WTC11 (cell line): Measurements from ENCODE around the gene DENND1B. TPM values are rescaled to one million over a fixed set of nuclear protein-coding genes. Genes with fewer than 3 reads are reported as not detected.

Experiments used
- ATAC-seq: fragments of 200-7000 bp; cut with Tn5 transposase; 2 replicates; pipeline ENCODE4 v1.10.0; 2021; ENCODE audit warnings: mild to moderate bottlenecking, moderate library complexity
- CTCF ChIA-PET: fragments of 300-600 bp; sonication (Branson Sonifier 250); formaldehyde crosslinking; loops from one replicate; lab custom pipeline; 2021; ENCODE audit warnings: antibody characterized with exemption; lab: Charles Lee
- POLR2A ChIA-PET: fragments of 350-600 bp; sonication (Branson Sonifier 250); formaldehyde crosslinking; loops from one replicate; lab custom pipeline; 2021; ENCODE audit warnings: antibody characterized with exemption; lab: Charles Lee
- DNase-seq: peaks from one replicate; pipeline ENCODE4 v3.0.0; 2021; ENCODE audit warnings: low spot score
- H3K27ac Mint-ChIP-seq: 2 replicates; pipeline ENCODE4 v1.8.0; 2021; ENCODE audit warnings: mixed read lengths
- H3K27me3 Mint-ChIP-seq: 2 replicates; pipeline ENCODE4 v1.8.0; 2021; ENCODE audit warnings: low read depth, mild to moderate bottlenecking, moderate library complexity, mixed read lengths
- H3K36me3 Mint-ChIP-seq: 2 replicates; pipeline ENCODE4 v1.8.0; 2021; ENCODE audit warnings: mixed read lengths
- H3K4me1 Mint-ChIP-seq: 2 replicates; pipeline ENCODE4 v1.8.0; 2022; ENCODE audit warnings: mixed read lengths
- H3K4me3 Mint-ChIP-seq: 2 replicates; pipeline ENCODE4 v1.8.0; 2021; ENCODE audit warnings: mild to moderate bottlenecking, moderate library complexity, mixed read lengths
- H3K9me3 Mint-ChIP-seq: 2 replicates; pipeline ENCODE4 v1.8.0; 2021; ENCODE audit warnings: mixed read lengths
- AFF4 ChIP-seq: sonication (generic); formaldehyde crosslinking; IDR thresholded peaks from 2 replicates; pipeline ENCODE4 v1.8.1; 2023; ENCODE audit warnings: mild to moderate bottlenecking, missing genetic modification reagents, borderline replicate concordance
- CBFB ChIP-seq: sonication (generic); formaldehyde crosslinking; IDR thresholded peaks from 2 replicates; pipeline ENCODE4 v1.8.1; 2022; ENCODE audit warnings: mild to moderate bottlenecking, low read depth, missing genetic modification reagents
- E2F4 ChIP-seq: sonication (generic); formaldehyde crosslinking; IDR thresholded peaks from 2 replicates; pipeline ENCODE4 v1.8.1; 2022; ENCODE audit warnings: low read depth, mild to moderate bottlenecking, moderate library complexity, missing genetic modification reagents, borderline replicate concordance
- E2F5 ChIP-seq: sonication (generic); formaldehyde crosslinking; IDR thresholded peaks from 2 replicates; pipeline ENCODE4 v1.8.1; 2022; ENCODE audit warnings: mild to moderate bottlenecking, moderate library complexity, missing genetic modification reagents
- EMX1 ChIP-seq: fragments of 250-450 bp; sonication (Bioruptor Pico); IDR thresholded peaks from 2 replicates; pipeline ENCODE4 v1.8.0; 2021; ENCODE audit warnings: mild to moderate bottlenecking
- HMGA2 ChIP-seq: fragments of 250-450 bp; sonication (Bioruptor Pico); IDR thresholded peaks from 2 replicates; pipeline ENCODE4 v1.4.0; 2021; ENCODE audit warnings: mild to moderate bottlenecking, moderate library complexity
- JAZF1 ChIP-seq: fragments of 250-450 bp; sonication (Bioruptor Pico); IDR thresholded peaks from 2 replicates; pipeline ENCODE4 v1.9.0; 2021; ENCODE audit warnings: moderate library complexity, mild to moderate bottlenecking, inconsistent platforms
- JUN ChIP-seq: sonication (generic); formaldehyde crosslinking; IDR thresholded peaks from 2 replicates; pipeline ENCODE4 v1.8.0; 2023; ENCODE audit warnings: mild to moderate bottlenecking, missing genetic modification reagents
- KAT7 ChIP-seq: sonication (generic); formaldehyde crosslinking; IDR thresholded peaks from 2 replicates; pipeline ENCODE4 v1.8.1; 2023; ENCODE audit warnings: missing genetic modification reagents, mild to moderate bottlenecking, borderline replicate concordance
- MAX ChIP-seq: sonication (generic); formaldehyde crosslinking; IDR thresholded peaks from 2 replicates; pipeline ENCODE4 v1.8.0; 2022; ENCODE audit warnings: mild to moderate bottlenecking, missing genetic modification reagents
- MYBL2 ChIP-seq: sonication (generic); formaldehyde crosslinking; IDR thresholded peaks from 2 replicates; pipeline ENCODE4 v1.8.1; 2023; ENCODE audit warnings: mild to moderate bottlenecking, moderate library complexity, missing genetic modification reagents
- NFATC4 ChIP-seq: fragments of 250-450 bp; sonication (Bioruptor Pico); IDR thresholded peaks from 2 replicates; pipeline ENCODE4 v1.9.0; 2021; ENCODE audit warnings: mild to moderate bottlenecking
- SMAD3 ChIP-seq: sonication (generic); formaldehyde crosslinking; IDR thresholded peaks from 2 replicates; pipeline ENCODE4 v1.8.0; 2022; ENCODE audit warnings: missing genetic modification reagents, mild to moderate bottlenecking, borderline replicate concordance
- SOX15 ChIP-seq: fragments of 250-450 bp; sonication (Bioruptor Pico); IDR thresholded peaks from 2 replicates; pipeline ENCODE4 v1.9.0; 2021; ENCODE audit warnings: mild to moderate bottlenecking
- TP53 ChIP-seq: sonication (generic); formaldehyde crosslinking; IDR thresholded peaks from 2 replicates; pipeline ENCODE4 v1.8.1; 2023; ENCODE audit warnings: mild to moderate bottlenecking, missing genetic modification reagents
- ZBTB21 ChIP-seq: sonication (generic); formaldehyde crosslinking; IDR thresholded peaks from 2 replicates; pipeline ENCODE4 v1.8.1; 2023; ENCODE audit warnings: mild to moderate bottlenecking, missing genetic modification reagents, borderline replicate concordance
- ZBTB43 ChIP-seq: sonication (generic); formaldehyde crosslinking; IDR thresholded peaks from 2 replicates; pipeline ENCODE4 v1.8.1; 2023; ENCODE audit warnings: mild to moderate bottlenecking, missing genetic modification reagents
- ZNF138 ChIP-seq: sonication (generic); formaldehyde crosslinking; conservative IDR thresholded peaks from 2 replicates; pipeline ENCODE4 v1.8.1; 2022; ENCODE audit warnings: mild to moderate bottlenecking, moderate library complexity, missing genetic modification reagents
- ZNF396 ChIP-seq: fragments of 250-450 bp; sonication (Bioruptor Pico); IDR thresholded peaks from 2 replicates; pipeline ENCODE4 v1.8.0; 2021; ENCODE audit warnings: mild to moderate bottlenecking, moderate library complexity, borderline replicate concordance
- ZNF671 ChIP-seq: fragments of 250-450 bp; sonication (Bioruptor Pico); IDR thresholded peaks from 2 replicates; pipeline ENCODE4 v1.8.0; 2021; ENCODE audit warnings: mild to moderate bottlenecking
- total RNA-seq: library from RNA; stranded (reverse); gene quantifications from 3 replicates; pipeline ENCODE4 v1.2.3, GENCODE V29; 2021

The DENND1B gene
- total RNA-seq, 1 experiment from 2014 or later, result 4.3 TPM

GRCh38 chr1:197557302-197557701, 218.0 kb downstream of the DENND1B start:
- H3K36me3 Mint-ChIP-seq, result no peaks in the 10 kb centered on the region
- POLR2A ChIA-PET, result no interaction called here
- no peaks in the 10 kb centered on the region for H3K27me3 Mint-ChIP-seq
- DNase-seq, result no peak
- H3K9me3 Mint-ChIP-seq, result no peaks in the 10 kb centered on the region
- no peaks in the 10 kb centered on the region for H3K4me1 Mint-ChIP-seq
- CTCF ChIA-PET, result no interaction called here
- H3K4me3 Mint-ChIP-seq, result no peak overlapping the region
- ATAC-seq, result no peak
- no peak for TF ChIP-seq SMAD3 (CRISPR knock-in tag)
- no peak for TF ChIP-seq JAZF1 (CRISPR knock-in tag)
- TF ChIP-seq EMX1 (CRISPR knock-in tag), result no peak
- TF ChIP-seq MYBL2, result no peak
- no peak for TF ChIP-seq ZBTB21 (CRISPR knock-in tag)
- TF ChIP-seq KAT7 (CRISPR knock-in tag), result no peak
- no peak for TF ChIP-seq NFATC4 (CRISPR knock-in tag)
- TF ChIP-seq ZBTB43 (CRISPR knock-in tag), result no peak
- no peak for TF ChIP-seq AFF4
- TF ChIP-seq ZNF138, result no peak
- TF ChIP-seq E2F5 (CRISPR knock-in tag), result no peak
- TF ChIP-seq ZNF671, result no peak
- no peak overlapping the region for H3K27ac Mint-ChIP-seq

GRCh38 chr1:197553281-197553680, 222.0 kb downstream of the DENND1B start:
- ATAC-seq (no peak), DNase-seq (no peak)
- CTCF ChIA-PET, result no interaction called here
- Mint-ChIP-seq H3K36me3 (no peaks in the 10 kb centered on the region), H3K4me1 (no peaks in the 10 kb centered on the region), H3K27me3 (no peaks in the 10 kb centered on the region), H3K27ac (no peak overlapping the region), H3K9me3 (no peaks in the 10 kb centered on the region), H3K4me3 (no peak overlapping the region)
- no peak for TF ChIP-seq TP53 (CRISPR knock-in tag)
- TF ChIP-seq HMGA2 (CRISPR knock-in tag), result no peak
- TF ChIP-seq CBFB (CRISPR knock-in tag), result no peak
- no peak for TF ChIP-seq JUN
- TF ChIP-seq SOX15 (CRISPR knock-in tag), result no peak
- TF ChIP-seq MAX (CRISPR knock-in tag), result no peak
- TF ChIP-seq ZNF396 (CRISPR knock-in tag), result no peak
- no peak for TF ChIP-seq E2F4 (CRISPR knock-in tag)
- POLR2A ChIA-PET, result no interaction called here
